ENCODE results near the gene PODN. TPM values are rescaled to one million over a fixed set of nuclear protein-coding genes. Genes with fewer than 3 reads are reported as not detected.

The PODN gene
- total RNA-seq, 6 experiments from 2014 or later = 9.4 to 12.9 (median 10.8) TPM

DNA sequence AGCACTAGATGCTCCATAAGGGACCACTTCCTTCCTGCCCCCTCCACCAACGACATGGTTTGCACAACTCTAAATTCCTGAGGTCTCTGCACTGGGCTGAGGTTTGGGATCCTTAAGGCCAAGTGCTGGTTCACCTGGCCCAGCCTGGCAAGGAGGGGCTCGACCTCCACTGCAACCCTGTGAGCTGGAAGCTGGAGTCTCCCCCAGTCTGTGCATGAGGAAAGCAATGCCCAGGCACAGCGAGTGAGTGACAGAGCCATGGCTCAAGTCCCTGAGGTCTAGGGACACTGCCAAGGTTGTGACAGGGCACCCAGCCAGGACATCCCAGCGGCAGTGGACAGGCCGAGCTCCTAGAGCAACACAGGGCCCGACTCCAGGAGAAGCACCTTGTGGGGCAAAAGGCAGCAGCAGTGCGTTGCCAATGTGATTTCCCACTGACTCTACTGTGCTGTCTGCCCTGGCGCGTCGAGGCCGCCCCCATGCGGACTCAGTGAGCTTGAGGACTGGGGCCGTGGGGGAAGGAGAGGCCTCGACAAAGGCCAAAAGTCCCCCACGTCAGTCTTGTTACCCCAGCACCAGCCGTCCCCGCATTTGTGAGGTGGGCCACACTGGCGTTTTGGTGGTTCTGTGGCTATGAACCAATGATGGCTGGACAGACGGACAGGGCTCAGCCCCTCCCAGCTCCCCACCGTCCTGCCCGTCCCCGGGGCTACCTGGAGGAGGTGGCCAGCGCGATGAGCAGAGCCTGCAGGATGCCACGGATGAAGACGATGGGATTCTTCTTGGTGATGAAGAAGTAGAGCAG is 30.0 kb downstream of the PODN start:
- no peak overlapping the region for H3K27ac Mint-ChIP-seq
- peaks cover 2% of the 10 kb centered on the region for H3K27me3 Mint-ChIP-seq (ENCODE audit: insufficient read depth)
- TF ChIP-seq, protein P1, sequence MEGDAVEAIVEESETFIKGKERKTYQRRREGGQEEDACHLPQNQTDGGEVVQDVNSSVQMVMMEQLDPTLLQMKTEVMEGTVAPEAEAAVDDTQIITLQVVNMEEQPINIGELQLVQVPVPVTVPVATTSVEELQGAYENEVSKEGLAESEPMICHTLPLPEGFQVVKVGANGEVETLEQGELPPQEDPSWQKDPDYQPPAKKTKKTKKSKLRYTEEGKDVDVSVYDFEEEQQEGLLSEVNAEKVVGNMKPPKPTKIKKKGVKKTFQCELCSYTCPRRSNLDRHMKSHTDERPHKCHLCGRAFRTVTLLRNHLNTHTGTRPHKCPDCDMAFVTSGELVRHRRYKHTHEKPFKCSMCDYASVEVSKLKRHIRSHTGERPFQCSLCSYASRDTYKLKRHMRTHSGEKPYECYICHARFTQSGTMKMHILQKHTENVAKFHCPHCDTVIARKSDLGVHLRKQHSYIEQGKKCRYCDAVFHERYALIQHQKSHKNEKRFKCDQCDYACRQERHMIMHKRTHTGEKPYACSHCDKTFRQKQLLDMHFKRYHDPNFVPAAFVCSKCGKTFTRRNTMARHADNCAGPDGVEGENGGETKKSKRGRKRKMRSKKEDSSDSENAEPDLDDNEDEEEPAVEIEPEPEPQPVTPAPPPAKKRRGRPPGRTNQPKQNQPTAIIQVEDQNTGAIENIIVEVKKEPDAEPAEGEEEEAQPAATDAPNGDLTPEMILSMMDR (IDR thresholded peaks at IDR 0.05) = no peak
- H3K4me3 Mint-ChIP-seq = no peak overlapping the region
- H3K9me3 Mint-ChIP-seq = no peaks in the 10 kb centered on the region
- H3K36me3 Mint-ChIP-seq (ENCODE audit: low read depth) = no peaks in the 10 kb centered on the region
- peaks cover 19% of the 10 kb centered on the region for H3K4me1 Mint-ChIP-seq (ENCODE audit: low read depth)
- no peak for DNase-seq

DNA sequence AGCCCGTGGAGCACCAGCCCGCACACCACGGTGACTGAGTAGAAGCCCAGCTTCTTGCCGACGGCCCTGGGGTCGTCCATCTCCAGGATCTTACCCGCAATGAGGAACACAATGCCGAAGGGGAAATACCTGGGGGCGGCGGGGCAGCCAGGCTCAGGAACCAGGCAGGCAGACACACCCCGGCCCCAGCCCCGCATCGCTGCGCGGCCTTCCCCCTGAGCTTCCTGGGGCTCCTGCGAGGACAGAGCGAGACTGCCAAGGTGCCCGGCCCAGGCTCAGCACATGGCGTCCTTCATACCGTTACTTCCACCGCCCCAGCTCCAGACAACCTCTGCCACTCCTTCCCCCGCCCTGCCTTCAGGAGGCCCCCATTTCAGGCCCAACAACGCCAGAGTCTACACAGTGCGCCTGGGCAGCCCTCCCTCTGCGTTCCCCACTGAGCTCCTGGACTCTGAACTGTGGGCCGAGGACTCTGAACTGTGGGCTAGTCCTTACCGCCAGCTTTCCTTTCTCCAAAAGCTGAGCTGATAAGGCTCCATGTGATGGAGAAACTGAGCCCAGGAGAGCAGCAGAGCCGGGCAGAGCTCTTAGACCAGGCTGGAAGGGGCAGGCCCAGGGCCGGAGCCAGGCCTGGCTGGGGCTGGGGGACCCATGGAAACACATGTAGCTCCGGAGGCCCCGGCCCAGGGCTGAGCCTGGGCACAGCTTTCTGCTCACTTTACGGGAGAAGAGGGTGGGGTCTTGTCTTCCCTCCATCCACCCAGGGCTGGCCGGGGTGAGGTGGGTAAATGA is 30.8 kb downstream of the PODN start:
- Mint-ChIP-seq H3K9me3 (no peaks in the 10 kb centered on the region), H3K27ac (no peak overlapping the region), H3K4me1 (ENCODE audit: low read depth) (peaks cover 19% of the 10 kb centered on the region), H3K4me3 (no peak overlapping the region), H3K36me3 (ENCODE audit: low read depth) (no peaks in the 10 kb centered on the region), H3K27me3 (ENCODE audit: insufficient read depth) (peaks cover 2% of the 10 kb centered on the region)
- DNase-seq = no peak
- TF ChIP-seq, protein P1 (IDR thresholded peaks at IDR 0.05) = no peak

DNA sequence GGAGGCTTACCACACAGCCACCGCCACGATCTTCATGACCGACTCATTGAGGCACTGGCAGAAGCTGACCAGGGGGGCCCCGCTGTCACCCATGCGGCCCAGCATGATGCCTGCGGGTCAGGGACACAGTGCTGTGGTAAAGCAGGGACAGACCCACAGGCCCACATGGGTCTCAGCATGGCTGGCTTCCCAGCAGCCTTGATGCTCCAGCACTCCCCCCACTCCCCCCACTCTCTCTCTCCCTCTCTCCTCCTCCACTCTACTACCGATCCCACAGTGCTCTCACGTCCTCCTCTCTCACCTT is 31.4 kb downstream of the PODN start:
- Mint-ChIP-seq H3K9me3 (no peaks in the 10 kb centered on the region), H3K36me3 (ENCODE audit: low read depth) (no peaks in the 10 kb centered on the region), H3K4me3 (no peak overlapping the region), H3K4me1 (ENCODE audit: low read depth) (peaks cover 19% of the 10 kb centered on the region), H3K27ac (no peak overlapping the region), H3K27me3 (ENCODE audit: insufficient read depth) (peaks cover 2% of the 10 kb centered on the region)
- TF ChIP-seq, protein P1 (IDR thresholded peaks at IDR 0.05) = no peak
- no peak for DNase-seq

DNA sequence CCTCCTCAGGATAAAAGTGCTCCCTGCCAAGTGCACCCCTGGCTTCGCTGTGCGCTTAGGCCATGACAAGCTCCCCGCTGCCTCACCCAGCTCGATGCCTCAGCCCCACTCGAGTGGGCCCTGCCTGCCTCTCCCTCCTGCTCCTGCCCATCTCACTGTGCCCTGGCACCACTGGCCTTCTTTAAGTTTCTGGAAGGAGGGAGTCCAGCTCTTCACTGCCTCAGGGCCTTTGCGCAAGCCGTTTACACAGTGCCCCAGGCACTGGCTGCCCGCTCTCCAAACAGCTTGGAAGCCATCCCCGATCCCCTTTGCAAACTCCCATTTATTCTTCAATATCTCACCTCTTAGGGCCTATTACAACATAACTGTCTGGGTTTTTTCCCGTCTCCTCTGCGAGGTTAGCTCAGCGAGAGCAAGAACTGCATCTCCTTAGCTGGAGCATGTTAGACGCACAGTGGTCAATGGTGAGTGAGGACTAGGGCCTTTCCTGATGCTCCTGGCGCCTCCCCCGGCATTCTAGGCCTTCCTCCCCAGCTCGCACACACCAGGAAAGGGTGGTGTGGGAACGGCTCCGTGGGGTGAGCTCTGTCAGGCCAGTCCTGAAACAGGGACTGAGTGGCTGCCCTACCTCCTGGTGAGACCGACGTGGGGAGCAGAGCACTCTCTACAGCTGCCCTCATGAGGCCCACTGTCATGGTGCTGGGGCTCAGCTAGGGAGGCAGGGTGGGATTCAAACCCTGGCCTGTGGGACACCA is 31.9 kb downstream of the PODN start:
- peaks cover 15% of the 10 kb centered on the region for H3K4me1 Mint-ChIP-seq (ENCODE audit: low read depth)
- H3K27me3 Mint-ChIP-seq (ENCODE audit: insufficient read depth) = peaks cover 2% of the 10 kb centered on the region
- no peak overlapping the region for H3K4me3 Mint-ChIP-seq
- no peak for DNase-seq
- TF ChIP-seq, protein P1 (IDR thresholded peaks at IDR 0.05) = no peak
- no peak overlapping the region for H3K27ac Mint-ChIP-seq
- no peaks in the 10 kb centered on the region for H3K9me3 Mint-ChIP-seq
- no peaks in the 10 kb centered on the region for H3K36me3 Mint-ChIP-seq (ENCODE audit: low read depth)

DNA sequence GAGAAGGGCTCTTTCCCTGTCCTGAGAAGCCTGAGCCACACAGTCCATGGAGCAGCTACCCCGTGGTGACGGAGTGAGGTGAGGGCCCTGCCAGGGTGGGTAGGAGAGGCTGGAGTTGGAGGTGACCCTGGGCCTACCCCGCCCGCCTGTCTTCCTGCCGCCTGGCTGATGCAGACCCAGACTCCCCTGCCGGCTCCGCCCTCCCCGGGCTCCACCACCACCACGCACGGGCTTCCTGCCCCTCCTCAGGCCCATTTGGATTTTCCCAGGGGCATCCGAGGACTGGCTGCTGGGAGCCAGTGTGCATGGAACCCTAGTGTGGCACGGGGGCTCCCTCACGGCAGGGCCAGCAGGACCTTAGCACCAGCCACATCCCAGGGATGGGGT is 32.5 kb downstream of the PODN start:
- H3K27me3 Mint-ChIP-seq (ENCODE audit: insufficient read depth) = peaks cover 2% of the 10 kb centered on the region
- DNase-seq = no peak
- no peaks in the 10 kb centered on the region for H3K36me3 Mint-ChIP-seq (ENCODE audit: low read depth)
- no peaks in the 10 kb centered on the region for H3K9me3 Mint-ChIP-seq
- H3K4me1 Mint-ChIP-seq (ENCODE audit: low read depth) = peaks cover 9% of the 10 kb centered on the region
- H3K27ac Mint-ChIP-seq = no peak overlapping the region
- TF ChIP-seq, protein P1 (IDR thresholded peaks at IDR 0.05) = no peak
- H3K4me3 Mint-ChIP-seq = no peak overlapping the region
